SK-N-SH treated with all-trans-retinoic acid at 6 μM for 48 hours (cell line): ENCODE measurements around the gene FBH1.

Experiments
- ATAC-seq: fragments of 200-7000 bp; cut with Tn5 transposase; 3 replicates; pipeline ENCODE4 v1.9.1; 2020; ENCODE audit warnings: mild to moderate bottlenecking, moderate library complexity
- ARNTL ChIP-seq: fragments of 450-650 bp; formaldehyde crosslinking; IDR thresholded peaks from 2 replicates; pipeline ENCODE4 v1.5.0; 2020; ENCODE audit warnings: low read depth, mild to moderate bottlenecking, moderate library complexity, borderline replicate concordance
- BACH2 ChIP-seq: fragments of 250-450 bp; sonication (Bioruptor Pico); IDR thresholded peaks from 2 replicates; pipeline ENCODE4 v1.9.0; 2021; ENCODE audit warnings: mild to moderate bottlenecking, borderline replicate concordance
- CSDC2 ChIP-seq: fragments of 250-450 bp; sonication (Bioruptor Pico); IDR thresholded peaks from 2 replicates; pipeline ENCODE4 v1.5.0; 2020; ENCODE audit warnings: mild to moderate bottlenecking, moderate library complexity
- ESRRG ChIP-seq: fragments of 250-450 bp; sonication (Bioruptor Pico); IDR thresholded peaks from 2 replicates; pipeline ENCODE4 v1.6.1; 2021; ENCODE audit warnings: mild to moderate bottlenecking
- GLIS3 ChIP-seq: fragments of 250-450 bp; sonication (Bioruptor Pico); IDR thresholded peaks from 2 replicates; pipeline ENCODE4 v1.5.0; 2020; ENCODE audit warnings: mild to moderate bottlenecking, moderate library complexity
- ISL1 ChIP-seq: fragments of 250-450 bp; sonication (Bioruptor Pico); IDR thresholded peaks from 2 replicates; pipeline ENCODE4 v2.1.2; 2022; ENCODE audit warnings: mild to moderate bottlenecking, moderate library complexity
- OSR1 ChIP-seq: fragments of 250-450 bp; sonication (Bioruptor Pico); IDR thresholded peaks from 2 replicates; pipeline ENCODE4 v1.8.0; 2022; ENCODE audit warnings: moderate library complexity, mild to moderate bottlenecking, inconsistent platforms
- PATZ1 ChIP-seq: fragments of 250-450 bp; sonication (Bioruptor Pico); IDR thresholded peaks from 2 replicates; pipeline ENCODE4 v1.8.0; 2020; ENCODE audit warnings: mild to moderate bottlenecking, moderate library complexity, borderline replicate concordance
- RARB ChIP-seq: fragments of 250-450 bp; sonication (Bioruptor Pico); IDR thresholded peaks from 2 replicates; pipeline ENCODE4 v1.8.0; 2021; ENCODE audit warnings: mild to moderate bottlenecking, moderate library complexity
- SNAI2 ChIP-seq: fragments of 250-450 bp; sonication (Bioruptor Pico); IDR thresholded peaks from 2 replicates; pipeline ENCODE4 v1.5.0; 2020; ENCODE audit warnings: mild to moderate bottlenecking, moderate library complexity
- TOX ChIP-seq: fragments of 250-450 bp; sonication (Bioruptor Pico); IDR thresholded peaks from 2 replicates; pipeline ENCODE4 v1.8.0; 2021; ENCODE audit warnings: mild to moderate bottlenecking, moderate library complexity, borderline replicate concordance
- ZC3H10 ChIP-seq: fragments of 250-450 bp; sonication (Bioruptor Pico); IDR thresholded peaks from 2 replicates; pipeline ENCODE4 v1.5.1; 2021; ENCODE audit warnings: mild to moderate bottlenecking, moderate library complexity
- ZFP3 ChIP-seq: fragments of 250-450 bp; sonication (Bioruptor Pico); IDR thresholded peaks from 2 replicates; pipeline ENCODE4 v1.5.0; 2020; ENCODE audit warnings: mild to moderate bottlenecking, moderate library complexity
- ZFP30 ChIP-seq: fragments of 450-650 bp; formaldehyde crosslinking; IDR thresholded peaks from 2 replicates; pipeline ENCODE4 v1.5.0; 2022; ENCODE audit warnings: mild to moderate bottlenecking, moderate library complexity
- ZNF565 ChIP-seq: fragments of 450-650 bp; formaldehyde crosslinking; conservative IDR thresholded peaks from 2 replicates; pipeline ENCODE4 v1.5.0; 2020; ENCODE audit warnings: low read depth, mild to moderate bottlenecking, moderate library complexity
- ZNF70 ChIP-seq: fragments of 450-650 bp; formaldehyde crosslinking; IDR thresholded peaks from 2 replicates; pipeline ENCODE4 v1.5.0; 2020; ENCODE audit warnings: mild to moderate bottlenecking, moderate library complexity
- ZNF8 ChIP-seq: fragments of 450-650 bp; formaldehyde crosslinking; IDR thresholded peaks from 2 replicates; pipeline ENCODE4 v1.5.0; 2020; ENCODE audit warnings: mild to moderate bottlenecking, moderate library complexity
- TF ChIP-seq, protein P1 (sequence below): fragments of 250-450 bp; sonication (Bioruptor Pico); IDR thresholded peaks from 2 replicates; pipeline ENCODE4 v1.5.1; 2021; ENCODE audit warnings: mild to moderate bottlenecking, moderate library complexity
- TF ChIP-seq, protein P2 (sequence below): fragments of 250-450 bp; sonication (Bioruptor Pico); IDR thresholded peaks from 2 replicates; pipeline ENCODE4 v1.5.0; 2020; ENCODE audit warnings: mild to moderate bottlenecking, moderate library complexity
- TF ChIP-seq, protein P3 (sequence below): fragments of 250-450 bp; sonication (Bioruptor Pico); IDR thresholded peaks from 2 replicates; pipeline ENCODE4 v1.5.1; 2020; ENCODE audit warnings: low read depth, mild to moderate bottlenecking, moderate library complexity

Gene FBH1

DNA sequence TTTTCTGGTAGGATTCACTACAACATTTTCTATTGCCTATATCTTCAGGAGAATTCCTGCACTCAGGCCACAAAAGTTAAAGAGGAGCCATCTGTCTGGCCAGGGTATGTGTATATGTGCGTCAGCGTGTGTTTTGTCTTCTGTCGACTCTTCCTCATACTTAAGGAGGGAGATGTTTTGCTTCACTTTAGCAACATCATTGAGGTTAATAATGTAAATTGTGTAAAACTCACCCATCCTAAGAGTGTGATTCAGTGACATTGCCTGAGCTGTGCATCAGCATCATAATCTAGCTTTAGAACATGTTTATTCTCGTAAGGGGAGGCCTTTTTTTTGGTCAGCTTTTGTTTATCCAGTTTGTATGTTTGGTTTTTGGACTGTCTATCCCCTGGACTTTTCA is 23.7 kb downstream of the FBH1 start:
- ATAC-seq, result no peak
- TF ChIP-seq TOX, result no peak
- TF ChIP-seq, protein P1, sequence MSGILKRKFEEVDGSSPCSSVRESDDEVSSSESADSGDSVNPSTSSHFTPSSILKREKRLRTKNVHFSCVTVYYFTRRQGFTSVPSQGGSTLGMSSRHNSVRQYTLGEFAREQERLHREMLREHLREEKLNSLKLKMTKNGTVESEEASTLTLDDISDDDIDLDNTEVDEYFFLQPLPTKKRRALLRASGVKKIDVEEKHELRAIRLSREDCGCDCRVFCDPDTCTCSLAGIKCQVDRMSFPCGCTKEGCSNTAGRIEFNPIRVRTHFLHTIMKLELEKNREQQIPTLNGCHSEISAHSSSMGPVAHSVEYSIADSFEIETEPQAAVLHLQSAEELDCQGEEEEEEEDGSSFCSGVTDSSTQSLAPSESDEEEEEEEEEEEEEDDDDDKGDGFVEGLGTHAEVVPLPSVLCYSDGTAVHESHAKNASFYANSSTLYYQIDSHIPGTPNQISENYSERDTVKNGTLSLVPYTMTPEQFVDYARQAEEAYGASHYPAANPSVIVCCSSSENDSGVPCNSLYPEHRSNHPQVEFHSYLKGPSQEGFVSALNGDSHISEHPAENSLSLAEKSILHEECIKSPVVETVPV (CRISPR knock-in tag), result no peak
- no peak for TF ChIP-seq ZNF565
- no peak for TF ChIP-seq ARNTL (CRISPR knock-in tag)
- TF ChIP-seq ISL1 (CRISPR knock-in tag), result no peak
- TF ChIP-seq SNAI2 (CRISPR knock-in tag), result no peak
- TF ChIP-seq ZFP3 (CRISPR knock-in tag), result no peak
- no peak for TF ChIP-seq ZC3H10 (CRISPR knock-in tag)
- TF ChIP-seq, protein P2, sequence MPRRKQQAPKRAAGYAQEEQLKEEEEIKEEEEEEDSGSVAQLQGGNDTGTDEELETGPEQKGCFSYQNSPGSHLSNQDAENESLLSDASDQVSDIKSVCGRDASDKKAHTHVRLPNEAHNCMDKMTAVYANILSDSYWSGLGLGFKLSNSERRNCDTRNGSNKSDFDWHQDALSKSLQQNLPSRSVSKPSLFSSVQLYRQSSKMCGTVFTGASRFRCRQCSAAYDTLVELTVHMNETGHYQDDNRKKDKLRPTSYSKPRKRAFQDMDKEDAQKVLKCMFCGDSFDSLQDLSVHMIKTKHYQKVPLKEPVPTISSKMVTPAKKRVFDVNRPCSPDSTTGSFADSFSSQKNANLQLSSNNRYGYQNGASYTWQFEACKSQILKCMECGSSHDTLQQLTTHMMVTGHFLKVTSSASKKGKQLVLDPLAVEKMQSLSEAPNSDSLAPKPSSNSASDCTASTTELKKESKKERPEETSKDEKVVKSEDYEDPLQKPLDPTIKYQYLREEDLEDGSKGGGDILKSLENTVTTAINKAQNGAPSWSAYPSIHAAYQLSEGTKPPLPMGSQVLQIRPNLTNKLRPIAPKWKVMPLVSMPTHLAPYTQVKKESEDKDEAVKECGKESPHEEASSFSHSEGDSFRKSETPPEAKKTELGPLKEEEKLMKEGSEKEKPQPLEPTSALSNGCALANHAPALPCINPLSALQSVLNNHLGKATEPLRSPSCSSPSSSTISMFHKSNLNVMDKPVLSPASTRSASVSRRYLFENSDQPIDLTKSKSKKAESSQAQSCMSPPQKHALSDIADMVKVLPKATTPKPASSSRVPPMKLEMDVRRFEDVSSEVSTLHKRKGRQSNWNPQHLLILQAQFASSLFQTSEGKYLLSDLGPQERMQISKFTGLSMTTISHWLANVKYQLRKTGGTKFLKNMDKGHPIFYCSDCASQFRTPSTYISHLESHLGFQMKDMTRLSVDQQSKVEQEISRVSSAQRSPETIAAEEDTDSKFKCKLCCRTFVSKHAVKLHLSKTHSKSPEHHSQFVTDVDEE (CRISPR knock-in tag), result no peak
- no peak for TF ChIP-seq CSDC2
- no peak for TF ChIP-seq ZNF8 (CRISPR knock-in tag)
- TF ChIP-seq OSR1, result no peak
- TF ChIP-seq ZFP30 (CRISPR knock-in tag), result no peak
- no peak for TF ChIP-seq RARB (CRISPR knock-in tag)
- TF ChIP-seq, protein P3, sequence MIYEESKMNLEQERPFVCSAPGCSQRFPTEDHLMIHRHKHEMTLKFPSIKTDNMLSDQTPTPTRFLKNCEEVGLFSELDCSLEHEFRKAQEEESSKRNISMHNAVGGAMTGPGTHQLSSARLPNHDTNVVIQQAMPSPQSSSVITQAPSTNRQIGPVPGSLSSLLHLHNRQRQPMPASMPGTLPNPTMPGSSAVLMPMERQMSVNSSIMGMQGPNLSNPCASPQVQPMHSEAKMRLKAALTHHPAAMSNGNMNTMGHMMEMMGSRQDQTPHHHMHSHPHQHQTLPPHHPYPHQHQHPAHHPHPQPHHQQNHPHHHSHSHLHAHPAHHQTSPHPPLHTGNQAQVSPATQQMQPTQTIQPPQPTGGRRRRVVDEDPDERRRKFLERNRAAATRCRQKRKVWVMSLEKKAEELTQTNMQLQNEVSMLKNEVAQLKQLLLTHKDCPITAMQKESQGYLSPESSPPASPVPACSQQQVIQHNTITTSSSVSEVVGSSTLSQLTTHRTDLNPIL (CRISPR knock-in tag), result no peak
- TF ChIP-seq ZNF70 (CRISPR knock-in tag), result no peak

DNA sequence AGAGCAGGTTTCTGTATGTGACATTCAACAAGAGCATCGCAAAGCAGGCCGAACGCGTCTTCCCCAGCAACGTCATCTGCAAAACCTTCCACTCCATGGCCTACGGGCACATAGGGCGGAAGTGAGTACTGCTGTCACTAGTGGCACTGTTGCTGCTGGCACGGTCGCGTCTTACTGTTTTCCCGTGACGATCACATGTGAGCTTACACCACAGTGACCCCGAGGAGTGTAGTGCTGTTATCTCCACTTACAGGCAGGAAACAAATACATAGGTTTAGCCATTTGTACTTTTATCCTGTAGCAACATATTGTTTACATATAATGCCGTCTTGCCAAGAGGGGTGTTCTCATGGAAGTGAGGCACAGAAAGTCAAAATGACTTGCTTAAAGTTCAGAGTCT is 25.4 kb downstream of the FBH1 start:
- TF ChIP-seq ZNF565 (no peak), GLIS3 (CRISPR knock-in tag) (no peak), ZC3H10 (CRISPR knock-in tag) (no peak), ZFP3 (CRISPR knock-in tag) (no peak), ZFP30 (CRISPR knock-in tag) (no peak), ZNF70 (CRISPR knock-in tag) (no peak), ZNF8 (CRISPR knock-in tag) (no peak), PATZ1 (CRISPR knock-in tag) (no peak), RARB (CRISPR knock-in tag) (no peak), SNAI2 (CRISPR knock-in tag) (no peak), CSDC2 (no peak), ESRRG (CRISPR knock-in tag) (no peak), BACH2 (CRISPR knock-in tag) (no peak), ARNTL (CRISPR knock-in tag) (no peak), TOX (no peak)
- TF ChIP-seq, protein P2 (CRISPR knock-in tag), result no peak
- TF ChIP-seq, protein P3 (CRISPR knock-in tag), result no peak
- TF ChIP-seq, protein P1 (CRISPR knock-in tag), result no peak
- ATAC-seq, result no peak
